IPS-18a (cell line): ENCODE data around the gene POU4F2.

Experiments used
- H3K27ac ChIP-seq: one replicate; pipeline ENCODE4 v1.5.1; 2013; ENCODE audit warnings: low read length
- H3K27me3 ChIP-seq: one replicate; pipeline ENCODE4 v1.6.1; 2013; ENCODE audit warnings: mild to moderate bottlenecking, low read length; ENCODE audit not compliant: control insufficient read depth, insufficient read depth
- H3K36me3 ChIP-seq: one replicate; pipeline ENCODE4 v1.6.1; 2013; ENCODE audit warnings: low read depth, low read length; ENCODE audit not compliant: control insufficient read depth
- H3K4me1 ChIP-seq: one replicate; pipeline ENCODE4 v1.6.1; 2013; ENCODE audit warnings: low read depth, low read length; ENCODE audit not compliant: control insufficient read depth
- H3K4me3 ChIP-seq: one replicate; pipeline ENCODE4 v1.5.1; 2013; ENCODE audit warnings: low read length
- H3K9ac ChIP-seq: one replicate; pipeline ENCODE4 v1.6.1; 2013; ENCODE audit warnings: mild to moderate bottlenecking, low read length, moderate library complexity
- H3K9me3 ChIP-seq: one replicate; pipeline ENCODE4 v1.6.1; 2013; ENCODE audit warnings: low read depth, low read length; ENCODE audit not compliant: control insufficient read depth

The POU4F2 gene

GRCh38 chr4:146638786-146639505 is at the start of gene POU4F2:
POU4F2 (plus strand) TSS chr4:146638893; CDS start chr4:146639141, 248 bp downstream.
- no peak within 1 kb of the TSS for H3K27ac ChIP-seq
- H3K9ac ChIP-seq: no peak within 1 kb of the TSS
- H3K36me3 ChIP-seq: no peaks in the 10 kb centered on the region
- H3K9me3 ChIP-seq: peaks cover 6% of the 10 kb centered on the region
- H3K4me3 ChIP-seq: peak within 1 kb of the TSS; percentile 59
- peaks cover 100% of the 10 kb centered on the region for H3K27me3 ChIP-seq
- peaks cover 6% of the 10 kb centered on the region for H3K4me1 ChIP-seq

GRCh38 chr4:146590801-146591200 is 47.9 kb upstream of the POU4F2 start:
- no peak overlapping the region for H3K4me3 ChIP-seq
- H3K27me3 ChIP-seq: no peaks in the 10 kb centered on the region
- H3K9ac ChIP-seq: no peak overlapping the region
- H3K4me1 ChIP-seq: no peaks in the 10 kb centered on the region
- H3K9me3 ChIP-seq: no peaks in the 10 kb centered on the region
- H3K36me3 ChIP-seq: no peaks in the 10 kb centered on the region
- H3K27ac ChIP-seq: no peak overlapping the region

- H3K9ac ChIP-seq: no peak overlapping the region
- no peak overlapping the region for H3K4me3 ChIP-seq
- H3K27me3 ChIP-seq: no peaks in the 10 kb centered on the region
- no peak overlapping the region for H3K27ac ChIP-seq
- H3K4me1 ChIP-seq: no peaks in the 10 kb centered on the region
- no peaks in the 10 kb centered on the region for H3K36me3 ChIP-seq
- H3K9me3 ChIP-seq: no peaks in the 10 kb centered on the region
Measured at GRCh38 chr4:146592019-146592418, 46.7 kb upstream of the POU4F2 start.

GRCh38 chr4:146632770-146633470 is 5.8 kb upstream of the POU4F2 start:
- Histone ChIP-seq H3K4me3 (peak overlapping the region; percentile 31), H3K36me3 (no peaks in the 10 kb centered on the region)

GRCh38 chr4:146633471-146633800 is 5.3 kb upstream of the POU4F2 start:
- H3K27ac ChIP-seq: no peak overlapping the region
- no peak overlapping the region for H3K9ac ChIP-seq
- H3K4me1 ChIP-seq: peaks cover 8% of the 10 kb centered on the region
- H3K27me3 ChIP-seq: peaks cover 100% of the 10 kb centered on the region
- peak overlapping the region; percentile 31 for H3K4me3 ChIP-seq
- no peaks in the 10 kb centered on the region for H3K36me3 ChIP-seq
- peaks cover 6% of the 10 kb centered on the region for H3K9me3 ChIP-seq

More at GRCh38 chr4:146632770-146633470, 5.8 kb upstream of the POU4F2 start:
- Histone ChIP-seq H3K9ac (no peak overlapping the region), H3K4me1 (peaks cover 8% of the 10 kb centered on the region), H3K27ac (no peak overlapping the region), H3K9me3 (peaks cover 6% of the 10 kb centered on the region), H3K27me3 (peaks cover 94% of the 10 kb centered on the region)

GRCh38 chr4:146634825-146635224 is 3.9 kb upstream of the POU4F2 start:
- Histone ChIP-seq H3K36me3 (no peaks in the 10 kb centered on the region), H3K9me3 (peaks cover 6% of the 10 kb centered on the region), H3K4me1 (peaks cover 8% of the 10 kb centered on the region), H3K9ac (no peak overlapping the region), H3K27ac (no peak overlapping the region), H3K4me3 (no peak overlapping the region), H3K27me3 (peaks cover 100% of the 10 kb centered on the region)

- Histone ChIP-seq H3K4me1 (peaks cover 11% of the 10 kb centered on the region), H3K36me3 (no peaks in the 10 kb centered on the region), H3K27me3 (peaks cover 100% of the 10 kb centered on the region), H3K4me3 (peak overlapping the region; percentile 59), H3K27ac (no peak overlapping the region), H3K9ac (no peak overlapping the region), H3K9me3 (peaks cover 6% of the 10 kb centered on the region)
Measured at GRCh38 chr4:146637621-146638332, 916 bp upstream of the POU4F2 start.

- peaks cover 6% of the 10 kb centered on the region for H3K4me1 ChIP-seq
- no peak overlapping the region for H3K27ac ChIP-seq
- H3K9me3 ChIP-seq: peaks cover 6% of the 10 kb centered on the region
- no peaks in the 10 kb centered on the region for H3K36me3 ChIP-seq
- no peak overlapping the region for H3K9ac ChIP-seq
- H3K4me3 ChIP-seq: peak overlapping the region; percentile 59
- H3K27me3 ChIP-seq: peaks cover 100% of the 10 kb centered on the region
Measured at GRCh38 chr4:146638333-146638785, 334 bp upstream of the POU4F2 start.

- H3K9me3 ChIP-seq: peaks cover 4% of the 10 kb centered on the region
- no peak overlapping the region for H3K9ac ChIP-seq
- peaks cover 100% of the 10 kb centered on the region for H3K27me3 ChIP-seq
- H3K36me3 ChIP-seq: no peaks in the 10 kb centered on the region
- peak overlapping the region; percentile 59 for H3K4me3 ChIP-seq
- peaks cover 6% of the 10 kb centered on the region for H3K4me1 ChIP-seq
- no peak overlapping the region for H3K27ac ChIP-seq
Measured at GRCh38 chr4:146639506-146639932, 826 bp downstream of the POU4F2 start.

GRCh38 chr4:146640021-146640464 is 1.4 kb downstream of the POU4F2 start:
- H3K4me1 ChIP-seq: peaks cover 6% of the 10 kb centered on the region
- no peak overlapping the region for H3K27ac ChIP-seq
- no peak overlapping the region for H3K9ac ChIP-seq
- no peaks in the 10 kb centered on the region for H3K9me3 ChIP-seq
- peaks cover 100% of the 10 kb centered on the region for H3K27me3 ChIP-seq
- H3K36me3 ChIP-seq: no peaks in the 10 kb centered on the region
- peak overlapping the region; percentile 36 for H3K4me3 ChIP-seq

- Histone ChIP-seq H3K9ac (no peak overlapping the region), H3K4me1 (peaks cover 6% of the 10 kb centered on the region), H3K27ac (no peak overlapping the region), H3K9me3 (no peaks in the 10 kb centered on the region), H3K4me3 (peak overlapping the region; percentile 36), H3K36me3 (no peaks in the 10 kb centered on the region), H3K27me3 (peaks cover 100% of the 10 kb centered on the region)
Measured at GRCh38 chr4:146640465-146641061, 1.9 kb downstream of the POU4F2 start.
